C4-2B (cell line): ENCODE measurements around the gene CLCNKB.
A peak's percentile ranks its signal among the peaks of the same experiment; 100 is the strongest.
"Not testable (repeated sequence)": the region's sequence is repeated elsewhere in the genome, so short reads cannot be mapped to it uniquely, and the experiment has no call there.

Source experiments
- H3K27ac ChIP-seq: fragments of 450-650 bp; 2 replicates; pipeline ENCODE4 v1.5.1; 2017
- CTCF ChIP-seq: fragments of 450-650 bp; conservative IDR thresholded peaks from 2 replicates; pipeline ENCODE4 v1.5.1; 2017; ENCODE audit warnings: mild to moderate bottlenecking
- ZFX ChIP-seq: fragments of 450-650 bp; IDR thresholded peaks from 2 replicates; pipeline ENCODE4 v1.6.1; 2017

Gene CLCNKB

GRCh38 chr1:16043521-16043920 lies at the start of gene CLCNKB:
Gene CLCNKB, plus strand, starts transcription at chr1:16043782. Its CDS starts 711 bp downstream, at chr1:16044493.
- no peak for TF ChIP-seq CTCF
- H3K27ac ChIP-seq = no peak within 1 kb of the TSS

- no peak for TF ChIP-seq ZFX
- TF ChIP-seq CTCF = no peak
- no peak overlapping the region for H3K27ac ChIP-seq
Measured at GRCh38 chr1:15994081-15994480, 49.5 kb upstream of the CLCNKB start.

- no peak overlapping the region for H3K27ac ChIP-seq
- TF ChIP-seq ZFX = no peak
- peak; percentile 66 for TF ChIP-seq CTCF
Measured at GRCh38 chr1:15994590-15995351, 48.8 kb upstream of the CLCNKB start.

GRCh38 chr1:15997076-15997585 lies 46.5 kb upstream of the CLCNKB start:
- TF ChIP-seq ZFX = no peak
- no peak overlapping the region for H3K27ac ChIP-seq

GRCh38 chr1:15997637-15998280 lies 45.8 kb upstream of the CLCNKB start:
- TF ChIP-seq CTCF (no peak), ZFX (no peak)
- H3K27ac ChIP-seq = no peak overlapping the region

- no peak for TF ChIP-seq ZFX
- TF ChIP-seq CTCF = no peak
Measured at GRCh38 chr1:15998929-15999328, 44.7 kb upstream of the CLCNKB start.

GRCh38 chr1:16001274-16001673 lies 42.3 kb upstream of the CLCNKB start:
- H3K27ac ChIP-seq = not testable (repeated sequence)

More at GRCh38 chr1:15998929-15999328, 44.7 kb upstream of the CLCNKB start:
- H3K27ac ChIP-seq = no peak overlapping the region

- H3K27ac ChIP-seq = no peak overlapping the region
- TF ChIP-seq CTCF (no peak), ZFX (no peak)
Measured at GRCh38 chr1:16005597-16005996, 38.0 kb upstream of the CLCNKB start.
